DMS53 (cell line): Measurements from ENCODE around the gene TIMP3.
A peak's percentile ranks its signal among the peaks of the same experiment; 100 is the strongest.

ENCODE experiments used
- DNase-seq: peaks from one replicate; lab custom pipeline; 2025; lab: John Stamatoyannopoulos, UW

The TIMP3 gene

GRCh38 chr22:32882774-32883530 is 81.4 kb downstream of the TIMP3 start:
- no peak for DNase-seq

GRCh38 chr22:32887324-32887980 is 85.9 kb downstream of the TIMP3 start:
- no peak for DNase-seq

GRCh38 chr22:32888976-32889375 is 87.5 kb downstream of the TIMP3 start:
- no peak for DNase-seq

GRCh38 chr22:32896891-32897290 is 95.4 kb downstream of the TIMP3 start:
- no peak for DNase-seq

- DNase-seq: no peak
Measured at GRCh38 chr22:32897400-32897799, 95.9 kb downstream of the TIMP3 start.

- no peak for DNase-seq
Measured at GRCh38 chr22:32900886-32901635, 99.6 kb downstream of the TIMP3 start.

- DNase-seq: no peak
Measured at GRCh38 chr22:32901925-32902324, 100.4 kb downstream of the TIMP3 start.

- DNase-seq: no peak
Measured at GRCh38 chr22:32903507-32903906, 102.0 kb downstream of the TIMP3 start.

- DNase-seq: peak; percentile 21
Measured at GRCh38 chr22:32904044-32904443, 102.5 kb downstream of the TIMP3 start.

GRCh38 chr22:32905400-32905799 is 103.9 kb downstream of the TIMP3 start:
- no peak for DNase-seq

- DNase-seq: no peak
Measured at GRCh38 chr22:32909581-32910428, 108.3 kb downstream of the TIMP3 start.

- no peak for DNase-seq
Measured at GRCh38 chr22:32910429-32910772, 108.9 kb downstream of the TIMP3 start.

GRCh38 chr22:32911503-32911902 is 110.0 kb downstream of the TIMP3 start:
- no peak for DNase-seq
